Measurements from ENCODE around the gene RHOU.

DNA sequence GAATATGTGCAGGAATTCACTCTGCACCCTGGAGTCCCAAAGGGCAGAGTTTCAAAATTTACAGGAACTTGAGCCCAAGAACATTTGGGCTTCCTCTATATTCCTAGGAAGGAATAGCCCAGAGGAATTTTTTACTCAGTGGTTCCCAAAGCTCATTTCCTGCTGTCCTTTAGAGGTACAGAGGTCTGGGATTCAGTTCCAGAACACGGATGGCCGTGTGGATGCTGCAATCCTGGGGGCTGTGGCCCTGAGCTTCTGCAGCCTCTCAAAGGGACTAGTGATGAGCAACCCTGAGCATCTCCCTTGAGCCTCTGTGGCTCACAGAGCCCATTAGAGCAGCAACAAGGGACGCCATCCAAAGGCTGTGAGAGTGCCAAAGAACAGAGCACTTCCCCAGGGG, 10.1 kb upstream of the RHOU start:
- TF ChIP-seq, protein P1, sequence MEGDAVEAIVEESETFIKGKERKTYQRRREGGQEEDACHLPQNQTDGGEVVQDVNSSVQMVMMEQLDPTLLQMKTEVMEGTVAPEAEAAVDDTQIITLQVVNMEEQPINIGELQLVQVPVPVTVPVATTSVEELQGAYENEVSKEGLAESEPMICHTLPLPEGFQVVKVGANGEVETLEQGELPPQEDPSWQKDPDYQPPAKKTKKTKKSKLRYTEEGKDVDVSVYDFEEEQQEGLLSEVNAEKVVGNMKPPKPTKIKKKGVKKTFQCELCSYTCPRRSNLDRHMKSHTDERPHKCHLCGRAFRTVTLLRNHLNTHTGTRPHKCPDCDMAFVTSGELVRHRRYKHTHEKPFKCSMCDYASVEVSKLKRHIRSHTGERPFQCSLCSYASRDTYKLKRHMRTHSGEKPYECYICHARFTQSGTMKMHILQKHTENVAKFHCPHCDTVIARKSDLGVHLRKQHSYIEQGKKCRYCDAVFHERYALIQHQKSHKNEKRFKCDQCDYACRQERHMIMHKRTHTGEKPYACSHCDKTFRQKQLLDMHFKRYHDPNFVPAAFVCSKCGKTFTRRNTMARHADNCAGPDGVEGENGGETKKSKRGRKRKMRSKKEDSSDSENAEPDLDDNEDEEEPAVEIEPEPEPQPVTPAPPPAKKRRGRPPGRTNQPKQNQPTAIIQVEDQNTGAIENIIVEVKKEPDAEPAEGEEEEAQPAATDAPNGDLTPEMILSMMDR (conservative IDR thresholded peaks at IDR 0.05 in 1 of 2, IDR thresholded peaks at IDR 0.05 in 1 of 2; ENCODE audit: low read depth in 1 of 2, low read length in 2 of 2) = no peak
- TF ChIP-seq EZH2 (IDR thresholded peaks at IDR 0.05; ENCODE audit: low read length, missing control alignments) = no peak
